ENCODE measurements around the gene THSD1.
"Not testable (repeated sequence)": the region's sequence is repeated elsewhere in the genome, so short reads cannot be mapped to it uniquely, and the experiment has no call there.

Gene THSD1

DNA sequence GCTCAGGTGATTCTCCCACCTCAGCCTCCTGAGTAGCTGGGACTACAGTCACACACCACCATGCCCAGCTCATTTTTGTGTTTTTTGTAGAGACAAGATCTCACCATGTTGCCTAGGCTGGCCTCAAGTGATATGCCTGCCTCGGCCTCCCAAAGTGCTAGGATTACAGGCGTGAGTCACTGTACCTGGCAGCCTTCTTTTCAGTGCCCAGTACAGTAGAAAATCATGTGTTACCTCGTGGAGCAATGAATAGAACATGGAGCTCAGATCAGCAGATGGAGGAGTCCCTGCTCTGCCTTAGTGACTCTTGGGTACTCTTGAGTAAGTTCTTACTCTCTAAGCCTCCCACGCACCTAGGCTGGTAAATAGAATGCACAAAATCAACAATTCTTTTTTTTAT lies 44.7 kb downstream of the THSD1 start:
- no peak for DNase-seq (ENCODE audit: low read depth in 1 of 2, low spot score in 1 of 2)

DNA sequence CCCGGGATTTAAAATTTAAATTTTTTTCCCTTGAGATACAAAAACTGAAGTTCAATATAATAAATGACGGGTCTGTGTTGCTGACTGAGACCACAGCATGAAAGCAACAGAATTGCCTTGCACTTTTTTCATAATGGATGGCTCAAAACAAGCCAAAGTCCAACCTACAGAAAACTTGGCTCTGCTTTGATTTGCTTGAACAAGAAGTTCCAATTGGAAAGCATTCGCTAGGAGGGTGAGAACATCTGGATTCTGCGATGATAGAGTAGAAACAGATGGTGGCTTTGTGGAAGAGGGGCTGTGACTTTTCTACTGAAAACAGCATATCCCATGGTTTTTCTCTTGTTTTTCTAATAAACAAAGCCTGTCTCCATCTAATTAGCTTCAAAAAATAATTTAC lies 46.4 kb downstream of the THSD1 start:
- no peak for DNase-seq (ENCODE audit: low read depth in 1 of 2, low spot score in 1 of 2)

DNA sequence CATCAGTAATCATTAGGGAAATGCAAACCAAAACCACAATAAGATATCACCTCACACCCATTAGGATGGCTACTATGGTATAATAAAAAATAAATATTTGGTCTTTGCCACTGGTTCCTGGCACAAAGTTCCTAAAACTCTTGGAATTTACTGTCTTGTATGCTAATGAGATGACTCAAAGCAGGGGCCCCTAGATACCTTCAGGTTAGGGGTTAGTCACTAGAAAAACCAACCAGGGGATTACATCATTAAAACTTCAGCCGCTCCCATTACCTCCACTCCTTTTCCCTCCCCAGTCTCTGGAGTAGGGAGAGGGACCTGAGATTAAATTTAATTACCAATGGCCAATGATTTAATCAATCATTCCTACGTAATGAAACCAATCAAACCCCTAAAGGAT lies 49.6 kb downstream of the THSD1 start:
- DNase-seq (ENCODE audit: low read depth in 1 of 2, low spot score in 1 of 2) = no peak

DNA sequence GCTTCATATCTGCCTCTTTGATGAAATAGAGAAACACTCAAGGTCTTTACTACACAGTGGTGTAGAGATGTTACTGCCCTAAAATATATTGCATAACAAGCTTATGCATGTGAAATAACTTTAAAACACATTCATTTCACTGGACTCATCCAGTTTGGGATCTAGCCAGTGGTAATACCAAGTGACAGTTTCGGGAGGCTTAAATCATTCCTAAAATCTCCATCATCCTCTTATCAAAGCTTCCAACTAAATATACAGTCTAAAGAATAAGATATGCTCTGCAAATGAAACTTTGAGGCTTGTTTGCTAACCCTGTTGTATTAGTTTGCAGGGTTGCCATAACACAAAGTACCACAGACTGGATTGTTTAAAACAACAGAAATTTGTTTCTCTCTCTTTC lies 52.8 kb downstream of the THSD1 start:
- DNase-seq (ENCODE audit: low read depth in 1 of 2, low spot score in 1 of 2) = no peak

DNA sequence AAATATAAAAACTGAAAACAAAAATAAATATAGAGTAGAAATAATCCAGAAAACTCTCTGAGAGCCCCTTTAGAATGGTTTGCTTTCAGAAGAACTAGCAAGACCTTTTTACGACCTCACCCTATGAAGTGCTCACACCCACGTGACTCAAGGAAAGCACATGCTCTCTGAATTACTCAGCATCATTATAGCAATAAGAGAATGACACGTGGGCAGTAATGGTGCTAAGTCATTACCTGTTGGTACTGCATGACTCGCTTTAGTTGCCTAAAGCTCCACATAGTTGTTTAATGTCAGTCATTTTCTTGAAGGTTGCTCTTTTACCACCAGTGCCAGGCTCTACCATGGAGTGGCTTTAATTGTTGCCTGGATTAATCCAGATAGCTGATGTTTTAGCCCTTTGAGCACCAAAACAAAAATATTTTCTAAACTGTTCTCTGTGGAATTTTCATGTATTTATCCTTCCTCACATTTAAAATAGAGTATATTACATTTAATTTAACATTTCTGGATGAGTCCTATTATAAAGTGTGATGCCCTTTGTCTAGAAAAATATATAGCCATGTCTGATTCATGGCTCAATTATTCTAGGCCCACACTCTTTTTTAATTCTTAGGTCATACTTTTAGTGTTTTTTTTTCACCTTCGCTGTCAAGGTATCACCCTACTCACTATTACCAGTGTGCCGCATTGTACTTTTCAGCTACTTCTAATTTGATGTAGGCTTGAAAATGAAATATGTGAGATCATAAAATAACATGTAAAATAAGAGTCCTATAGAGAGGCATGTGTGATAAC lies 56.8 kb downstream of the THSD1 start:
- DNase-seq (ENCODE audit: low read depth in 1 of 2, low spot score in 1 of 2) = no peak

DNA sequence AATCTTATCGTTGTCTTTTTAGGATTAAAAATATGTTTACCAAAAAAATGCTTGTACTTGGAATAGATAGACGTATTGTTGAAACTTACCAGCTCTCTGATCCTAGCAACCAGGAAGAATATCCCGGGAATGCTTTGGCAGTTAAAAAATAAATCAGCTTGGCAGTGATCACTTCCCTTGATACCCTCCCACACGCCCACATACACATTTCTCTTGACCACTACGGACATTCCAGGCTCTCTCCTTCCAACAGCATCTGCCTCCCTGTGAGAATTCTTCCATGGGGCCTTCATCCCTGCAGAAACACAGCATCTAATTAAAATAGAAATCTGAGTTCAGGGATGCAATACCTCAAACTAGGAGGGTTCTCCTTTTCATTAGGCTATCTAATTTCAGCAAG lies 57.9 kb downstream of the THSD1 start:
- no peak for DNase-seq (ENCODE audit: low read depth in 1 of 2, low spot score in 1 of 2)

DNA sequence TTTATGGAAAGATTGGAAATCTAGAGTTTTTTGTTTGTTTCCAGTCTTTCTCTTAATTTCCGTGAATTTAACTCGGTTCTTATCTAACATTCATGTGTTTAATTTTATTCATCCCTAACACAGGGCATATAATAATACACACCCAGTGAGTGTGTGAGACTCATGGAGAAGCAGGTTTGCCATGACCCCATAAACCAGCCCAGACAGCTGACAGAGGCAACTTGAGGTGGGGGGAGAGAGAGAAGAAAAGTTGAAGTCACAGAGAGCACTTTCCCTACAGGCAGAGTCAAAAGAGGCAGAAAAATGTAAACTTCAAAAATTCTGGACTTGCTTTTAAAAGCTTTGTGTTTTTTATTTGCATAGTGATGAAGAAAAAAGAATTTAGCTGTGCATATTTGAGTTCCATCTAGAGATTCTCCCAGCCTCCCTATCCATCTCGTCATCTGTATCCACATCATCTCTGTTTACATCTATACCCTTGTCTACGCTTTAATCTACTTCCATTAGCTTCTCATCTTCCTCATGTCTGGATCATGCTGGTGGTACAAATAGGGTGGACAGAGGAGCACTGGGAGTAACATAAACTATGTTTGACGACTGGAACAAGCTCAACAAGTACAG lies 60.2 kb downstream of the THSD1 start:
- DNase-seq (ENCODE audit: low read depth in 1 of 2, low spot score in 1 of 2) = no peak

DNA sequence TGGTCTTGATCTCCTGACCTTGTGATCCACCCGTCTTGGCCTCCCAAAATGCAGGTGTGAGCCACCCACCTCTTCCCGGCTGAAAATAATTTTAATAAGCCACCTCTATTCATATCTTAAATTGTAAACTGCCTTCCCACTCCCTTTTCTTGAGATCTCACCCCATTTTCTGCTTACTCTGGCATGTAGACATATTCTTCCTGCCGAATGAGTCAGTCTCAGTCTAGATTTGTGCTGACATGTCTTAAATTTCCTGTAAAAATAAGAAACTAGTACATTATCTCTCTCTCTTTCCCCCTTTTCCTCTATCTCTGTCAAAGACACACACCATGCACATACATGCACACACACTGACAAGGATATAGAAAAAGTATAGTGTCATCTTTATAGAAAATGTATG lies 60.9 kb downstream of the THSD1 start:
- DNase-seq (ENCODE audit: low read depth in 1 of 2, low spot score in 1 of 2) = no peak

DNA sequence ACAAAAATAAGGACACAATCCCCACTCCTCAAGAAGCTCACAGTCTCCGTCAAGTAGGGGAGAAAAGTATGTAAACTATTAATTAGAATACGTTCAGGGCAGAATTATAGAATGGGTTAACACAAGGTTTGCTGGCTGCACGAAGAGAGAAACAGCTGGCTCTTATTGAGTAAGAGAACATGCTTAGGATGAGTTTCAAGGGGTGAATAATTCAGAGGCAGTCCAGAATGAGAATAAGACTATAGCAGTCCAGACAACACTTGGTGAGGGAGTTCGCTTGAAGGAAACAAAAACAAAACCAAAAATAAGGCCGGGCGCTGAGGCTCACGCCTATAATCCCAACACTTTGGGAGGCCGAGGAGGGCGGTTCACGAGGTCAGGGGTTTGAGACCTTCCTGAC lies 61.9 kb downstream of the THSD1 start:
- DNase-seq (ENCODE audit: low read depth in 1 of 2, low spot score in 1 of 2) = no peak

DNA sequence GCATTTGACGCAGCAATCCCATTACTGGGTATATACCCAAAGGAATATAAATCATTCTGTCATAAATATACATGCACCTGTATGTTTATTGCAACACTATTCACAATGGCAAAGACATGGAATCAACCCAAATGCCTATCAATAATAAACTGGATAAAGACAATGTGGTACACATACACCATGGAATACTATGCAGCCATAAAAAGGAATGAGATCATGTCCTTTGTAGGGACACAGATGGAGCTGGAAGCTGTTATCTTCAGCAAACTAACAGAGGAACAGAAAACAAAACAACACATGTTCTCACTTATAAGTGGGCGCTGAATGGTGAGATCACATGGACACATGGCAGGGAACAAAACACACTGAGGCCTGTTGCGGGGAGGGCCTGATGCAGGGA lies 63.8 kb downstream of the THSD1 start:
- DNase-seq (ENCODE audit: low read depth in 1 of 2, low spot score in 1 of 2) = not testable (repeated sequence)

DNA sequence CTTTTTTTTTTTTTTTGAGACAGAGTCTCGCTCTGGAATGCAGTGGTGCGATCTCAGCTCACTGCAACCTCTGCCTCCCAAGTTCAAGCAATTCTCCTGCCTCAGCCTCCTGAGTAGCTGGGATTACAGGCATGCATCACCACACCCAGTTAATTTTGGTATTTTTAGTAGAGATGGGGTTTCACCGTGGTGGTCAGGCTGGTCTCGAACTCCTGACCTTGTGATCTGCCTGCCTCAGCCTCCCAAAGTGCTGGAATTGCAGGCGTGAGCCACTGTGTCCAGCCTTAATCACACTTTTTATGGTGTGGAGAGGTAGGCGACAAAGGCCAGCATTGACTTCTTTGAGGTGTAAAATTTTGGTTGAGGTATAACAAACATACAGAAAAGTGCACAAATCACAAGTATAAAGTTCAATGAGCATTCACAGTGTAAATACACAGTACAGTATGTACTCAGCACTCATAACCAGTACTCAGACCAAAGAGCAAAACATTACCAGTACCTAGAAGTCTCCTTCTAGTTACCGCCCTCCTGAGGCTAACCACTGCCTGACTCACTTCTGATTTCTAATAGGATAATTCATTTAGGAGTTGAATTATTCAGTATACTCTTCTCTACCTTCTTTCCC lies 68.0 kb downstream of the THSD1 start:
- DNase-seq (ENCODE audit: low read depth in 1 of 2, low spot score in 1 of 2) = not testable (repeated sequence)

DNA sequence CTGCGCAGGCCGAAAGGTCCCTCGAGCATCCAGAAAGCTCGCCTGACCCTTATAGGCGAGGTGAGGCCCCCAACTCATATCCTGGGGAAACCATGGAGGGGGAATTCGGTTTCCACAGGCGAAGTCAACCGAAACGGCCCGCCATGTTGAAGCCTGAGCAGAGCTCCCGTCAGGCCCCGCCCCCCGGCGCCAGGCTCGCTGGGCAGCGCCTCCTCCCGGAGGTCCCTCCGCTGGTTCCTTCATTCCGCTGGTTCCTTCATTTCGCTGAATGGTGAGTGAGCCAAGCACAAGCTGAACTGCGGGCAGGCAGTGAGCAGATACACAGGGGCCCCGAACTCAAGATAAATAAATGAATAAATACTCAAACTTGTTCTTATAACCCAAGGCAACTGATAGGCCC lies 71.9 kb downstream of the THSD1 start:
- DNase-seq (ENCODE audit: low read depth in 1 of 2, low spot score in 1 of 2) = not testable (repeated sequence)

DNA sequence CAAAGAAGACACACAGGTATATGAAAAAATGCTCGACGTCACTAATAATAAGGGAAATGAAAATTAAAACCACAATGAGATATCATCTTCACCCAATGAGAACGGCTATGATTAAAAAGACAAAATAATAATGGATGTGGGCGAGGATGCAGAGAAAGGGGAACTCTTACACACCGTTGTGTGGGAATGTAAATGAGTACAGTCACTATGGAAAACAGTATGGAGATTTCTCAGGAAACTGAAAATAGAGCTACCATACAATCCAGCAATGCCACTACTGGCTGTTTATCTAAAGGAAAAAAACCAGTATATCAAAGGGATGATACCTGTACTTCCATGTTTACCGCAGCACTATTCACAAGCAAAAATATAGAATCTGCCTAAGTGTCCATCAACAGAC lies 74.1 kb downstream of the THSD1 start:
- DNase-seq (ENCODE audit: low read depth in 1 of 2, low spot score in 1 of 2) = not testable (repeated sequence)
